Calu3 (cell line): ENCODE results near the gene NBEAL2. TPM values are rescaled to one million over a fixed set of nuclear protein-coding genes. Genes with fewer than 3 reads are reported as not detected.
A peak's percentile ranks its signal among the peaks of the same experiment; 100 is the strongest.

ENCODE experiments used
- BruUV-seq: library from RNA; stranded (reverse); fragments of 400-500 nt; replicated peaks from 2 replicates; lab custom pipeline; 2021; lab: Mats Ljungman, UMichigan
- CTCF ChIA-PET: fragments of 300-600 bp; sonication (Branson Sonifier 250); formaldehyde crosslinking; loops from one replicate; lab custom pipeline; 2022; ENCODE audit warnings: antibody characterized with exemption; lab: Charles Lee
- DNase-seq: peaks from one replicate; pipeline ENCODE4 v3.0.0; 2022
- H3K27ac Mint-ChIP-seq: one replicate; pipeline ENCODE4 v1.8.0; 2022; ENCODE audit warnings: mixed read lengths; ENCODE audit not compliant: unreplicated experiment
- H3K27me3 Mint-ChIP-seq: one replicate; pipeline ENCODE4 v1.8.0; 2022; ENCODE audit warnings: mixed read lengths; ENCODE audit not compliant: unreplicated experiment
- H3K36me3 Mint-ChIP-seq: one replicate; pipeline ENCODE4 v1.8.0; 2022; ENCODE audit warnings: mild to moderate bottlenecking, moderate library complexity, mixed read lengths; ENCODE audit not compliant: insufficient read depth, unreplicated experiment
- H3K4me1 Mint-ChIP-seq: one replicate; pipeline ENCODE4 v1.8.0; 2022; ENCODE audit warnings: mild to moderate bottlenecking, low read depth, mixed read lengths; ENCODE audit not compliant: unreplicated experiment
- H3K4me3 Mint-ChIP-seq: one replicate; pipeline ENCODE4 v1.8.0; 2022; ENCODE audit warnings: mild to moderate bottlenecking, low read depth, moderate library complexity, mixed read lengths; ENCODE audit not compliant: unreplicated experiment
- H3K9me3 Mint-ChIP-seq: one replicate; pipeline ENCODE4 v1.8.0; 2022; ENCODE audit warnings: low read depth, mixed read lengths; ENCODE audit not compliant: unreplicated experiment
- CTCF ChIP-seq: fragments of 200-600 bp; IDR thresholded peaks from one replicate; pipeline ENCODE4 v1.8.0; 2022; ENCODE audit warnings: antibody characterized with exemption; ENCODE audit not compliant: unreplicated experiment
- intact Hi-C: fragments of 100-400 bp; cut with micrococcal nuclease; formaldehyde crosslinking; loops from one replicate; pipeline ENCODE4 v1.10.0; 2022; ENCODE audit not compliant: unreplicated experiment
- total RNA-seq: library from RNA; stranded (reverse); gene quantifications from 2 replicates; pipeline ENCODE4 v1.2.3, GENCODE V29; 2022

NBEAL2 gene
- total RNA-seq, 1 experiment from 2014 or later: 143 TPM

- no TSS peak for BruUV-seq
- CTCF ChIA-PET: no interaction called here
- no peak overlapping the region for H3K4me3 Mint-ChIP-seq
- H3K27me3 Mint-ChIP-seq: no peaks in the 10 kb centered on the region
- no peak for DNase-seq
- no peak for TF ChIP-seq CTCF
- peaks cover 41% of the 10 kb centered on the region for H3K36me3 Mint-ChIP-seq
- H3K9me3 Mint-ChIP-seq: no peaks in the 10 kb centered on the region
- intact Hi-C loops: no loop called here
- H3K27ac Mint-ChIP-seq: no peak overlapping the region
- peaks cover 73% of the 10 kb centered on the region for H3K4me1 Mint-ChIP-seq
These were observed 28.7 kb upstream of the NBEAL2 start for GRCh38 chr3:46950650-46951241.

- peak overlapping the region; percentile 38 for H3K27ac Mint-ChIP-seq
These were observed 26.7 kb upstream of the NBEAL2 start for GRCh38 chr3:46952813-46953212.

GRCh38 chr3:46953234-46954010 is 26.0 kb upstream of the NBEAL2 start:
- no peaks in the 10 kb centered on the region for H3K9me3 Mint-ChIP-seq
- CTCF ChIA-PET: interaction anchor here (1.3 kb wide), 1 partner anchor 44 kb away, joined by 3 read pairs; no protein-coding TSS in a partner anchor
- peak overlapping the region; percentile 38 for H3K27ac Mint-ChIP-seq

More at GRCh38 chr3:46952813-46953212, 26.7 kb upstream of the NBEAL2 start:
- Mint-ChIP-seq H3K27me3 (no peaks in the 10 kb centered on the region), H3K9me3 (no peaks in the 10 kb centered on the region), H3K4me1 (peaks cover 73% of the 10 kb centered on the region), H3K4me3 (no peak overlapping the region), H3K36me3 (peaks cover 27% of the 10 kb centered on the region)
- TF ChIP-seq CTCF: no peak
- no TSS peak for BruUV-seq
- CTCF ChIA-PET: no interaction called here
- no peak for DNase-seq
- intact Hi-C loops: no loop called here

GRCh38 chr3:46954178-46954577 is 25.3 kb upstream of the NBEAL2 start:
- Mint-ChIP-seq H3K4me1 (peaks cover 73% of the 10 kb centered on the region), H3K27me3 (no peaks in the 10 kb centered on the region), H3K27ac (no peak overlapping the region), H3K4me3 (no peak overlapping the region), H3K36me3 (peaks cover 19% of the 10 kb centered on the region), H3K9me3 (no peaks in the 10 kb centered on the region)
- CTCF ChIA-PET: interaction anchor here (1.3 kb wide), 1 partner anchor 45 kb away, joined by 3 read pairs; no protein-coding TSS in a partner anchor
- DNase-seq: no peak
- intact Hi-C loops: no loop called here
- BruUV-seq: no TSS peak
- no peak for TF ChIP-seq CTCF

More at GRCh38 chr3:46953234-46954010, 26.0 kb upstream of the NBEAL2 start:
- H3K27me3 Mint-ChIP-seq: no peaks in the 10 kb centered on the region
- H3K4me3 Mint-ChIP-seq: no peak overlapping the region
- TF ChIP-seq CTCF: no peak
- no peak for DNase-seq
- peaks cover 21% of the 10 kb centered on the region for H3K36me3 Mint-ChIP-seq
- BruUV-seq: no TSS peak
- intact Hi-C loops: no loop called here
- H3K4me1 Mint-ChIP-seq: peaks cover 73% of the 10 kb centered on the region
